HG02885 (cell line): ENCODE data around the gene BRSK1.
A peak's percentile ranks its signal among the peaks of the same experiment; 100 is the strongest.

ENCODE experiments used
- ATAC-seq: cut with Tn5 transposase; IDR thresholded peaks from one replicate; pipeline ENCODE4 v1.9.1; 2021; ENCODE audit warnings: mild to moderate bottlenecking; ENCODE audit not compliant: unreplicated experiment, poor library complexity

The BRSK1 gene

GRCh38 chr19:55252760-55253663 is 30.8 kb upstream of the BRSK1 start:
- no peak for ATAC-seq

DNA sequence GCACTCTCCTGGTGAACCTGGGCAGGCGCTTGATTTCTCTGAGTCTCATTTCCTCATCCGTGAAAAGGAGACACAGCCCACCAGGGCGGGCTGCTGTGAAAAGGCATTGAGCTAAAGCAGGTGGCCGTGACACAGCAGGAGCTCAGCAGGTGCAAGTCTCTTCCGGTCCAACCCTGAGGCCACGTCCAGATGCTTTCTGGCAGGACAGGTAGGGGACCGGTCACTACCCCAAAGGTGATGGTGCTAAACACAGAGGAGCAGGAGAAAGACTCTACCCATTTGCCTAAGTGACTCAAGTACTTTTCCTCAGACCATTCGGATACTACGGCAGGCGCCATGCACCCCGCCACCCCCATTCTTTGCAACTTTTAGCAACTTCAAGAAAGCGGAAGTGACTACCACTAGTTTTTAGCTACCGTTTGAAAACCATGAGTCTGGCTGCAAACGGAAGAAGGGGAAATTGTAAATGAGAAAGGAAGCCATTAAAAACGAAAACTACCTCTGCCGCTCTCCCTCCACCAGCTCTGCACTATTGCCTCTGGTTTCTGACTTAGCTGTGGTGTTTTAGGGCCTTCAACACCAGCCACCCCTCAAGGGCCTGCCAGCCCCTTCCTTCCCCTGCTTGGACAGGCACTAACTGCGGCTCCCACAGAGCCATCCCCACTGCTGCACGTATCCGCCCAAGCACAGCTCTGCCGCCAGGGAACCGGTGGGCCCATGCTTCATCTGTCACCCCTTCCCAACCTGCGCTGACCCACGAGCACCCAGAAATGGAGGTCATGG is 29.8 kb upstream of the BRSK1 start:
- ATAC-seq: no peak

DNA sequence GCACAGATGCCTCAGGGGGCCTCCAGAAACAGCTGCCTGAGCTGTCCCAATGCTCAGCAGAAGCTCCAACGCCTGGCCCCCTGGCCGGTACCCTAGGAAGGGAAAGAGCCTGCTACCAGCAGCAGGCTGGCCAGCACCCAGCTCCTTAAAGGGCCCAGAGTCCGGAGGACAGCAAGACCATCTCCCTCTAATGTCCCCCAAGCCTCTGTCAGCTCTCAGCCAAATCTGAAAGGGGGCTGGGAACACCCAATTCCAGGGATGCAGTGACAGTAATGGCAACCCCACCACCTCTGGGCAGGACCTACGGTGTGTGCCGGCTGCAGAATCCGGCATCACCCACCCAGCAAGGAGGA is 29.2 kb upstream of the BRSK1 start:
- ATAC-seq: no peak

GRCh38 chr19:55255618-55256423 is 28.0 kb upstream of the BRSK1 start:
- no peak for ATAC-seq

DNA sequence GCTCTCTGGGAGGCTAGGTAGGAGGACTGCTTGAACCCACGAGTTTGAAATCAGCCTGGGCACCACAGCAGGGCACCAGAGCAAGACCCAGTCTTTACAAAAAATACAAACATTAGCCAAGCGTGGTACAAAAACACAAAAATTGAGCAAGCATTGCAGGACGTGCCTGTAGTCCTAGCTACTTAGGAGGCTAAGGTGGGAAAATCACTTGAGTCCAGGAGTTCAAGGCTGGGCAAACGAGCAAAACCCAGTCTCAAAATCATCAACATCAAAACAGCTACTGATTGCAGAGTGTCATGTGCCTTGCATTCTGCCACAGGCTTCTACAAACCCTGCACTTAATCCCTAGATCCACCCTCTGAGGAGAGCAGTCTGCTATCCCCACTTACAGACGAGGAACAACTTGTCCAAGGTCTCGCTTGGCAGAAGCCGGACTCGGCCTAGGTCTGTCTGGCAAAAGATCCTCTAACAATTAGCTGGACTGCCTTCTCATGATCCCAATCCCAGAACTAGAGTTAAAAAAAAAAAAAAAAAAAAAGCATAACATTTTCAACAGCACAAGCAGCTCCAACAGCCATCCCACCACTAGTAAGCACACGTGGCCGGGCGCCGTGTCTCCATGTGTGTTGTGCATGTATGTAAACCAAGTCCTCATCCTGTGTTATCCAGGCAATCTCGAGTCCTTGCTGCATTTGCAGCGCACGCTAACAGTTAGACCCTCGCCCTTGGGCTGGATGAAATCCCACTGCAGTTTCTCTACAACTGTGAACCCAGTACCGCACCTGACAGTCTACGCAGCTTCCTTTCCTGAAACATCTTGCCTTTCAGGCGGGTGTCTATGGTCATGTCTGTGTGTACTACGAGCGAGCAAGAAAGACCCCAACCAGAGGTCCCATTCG is 27.0 kb upstream of the BRSK1 start:
- no peak for ATAC-seq

DNA sequence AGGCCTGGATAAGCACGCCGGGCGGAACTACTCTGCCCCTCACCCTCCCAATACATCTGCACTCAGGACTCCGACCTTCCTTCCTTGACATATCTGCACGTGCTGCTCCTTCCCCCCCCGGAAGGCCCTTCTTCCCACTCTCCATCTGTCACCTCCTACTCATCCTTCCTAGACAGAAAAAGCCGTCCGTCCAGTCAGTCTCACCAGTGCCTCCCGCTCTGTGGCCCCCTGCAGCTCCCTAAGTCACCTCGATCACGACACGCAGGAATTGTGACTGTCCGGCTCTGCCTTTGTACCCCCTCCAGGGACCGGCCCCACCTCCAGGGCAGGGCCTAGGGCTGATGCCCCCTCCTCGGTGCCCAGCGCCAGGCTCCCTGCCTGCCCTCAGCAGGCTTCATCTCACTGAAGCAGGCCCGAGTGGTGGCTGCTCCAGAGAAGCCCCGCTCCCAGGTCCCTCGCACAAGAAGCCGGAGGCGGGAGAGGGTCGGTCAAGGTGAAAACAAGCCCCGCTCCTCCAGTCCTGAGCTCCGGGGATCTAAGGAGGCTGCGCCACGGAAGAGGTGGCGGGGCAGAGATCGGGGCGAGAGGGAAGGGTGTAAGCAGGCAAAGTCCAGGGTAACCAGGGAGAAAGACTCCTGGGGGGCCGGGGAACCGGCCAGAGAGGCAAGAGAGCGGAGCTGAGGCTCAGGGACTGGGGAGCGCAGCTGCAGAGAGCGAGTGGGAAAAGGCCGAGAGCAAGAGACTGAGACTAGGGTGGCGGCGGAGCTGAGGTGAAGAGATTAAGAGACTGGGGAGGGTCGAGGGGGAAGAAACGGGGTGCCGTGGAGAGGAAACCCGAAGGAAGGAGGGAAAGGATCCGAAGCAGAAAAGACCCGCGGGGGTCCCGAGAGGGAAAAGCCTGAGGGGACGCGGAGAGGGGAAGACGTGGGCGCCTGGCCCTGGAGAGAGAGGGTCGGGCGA is 26.1 kb upstream of the BRSK1 start:
- no peak for ATAC-seq

DNA sequence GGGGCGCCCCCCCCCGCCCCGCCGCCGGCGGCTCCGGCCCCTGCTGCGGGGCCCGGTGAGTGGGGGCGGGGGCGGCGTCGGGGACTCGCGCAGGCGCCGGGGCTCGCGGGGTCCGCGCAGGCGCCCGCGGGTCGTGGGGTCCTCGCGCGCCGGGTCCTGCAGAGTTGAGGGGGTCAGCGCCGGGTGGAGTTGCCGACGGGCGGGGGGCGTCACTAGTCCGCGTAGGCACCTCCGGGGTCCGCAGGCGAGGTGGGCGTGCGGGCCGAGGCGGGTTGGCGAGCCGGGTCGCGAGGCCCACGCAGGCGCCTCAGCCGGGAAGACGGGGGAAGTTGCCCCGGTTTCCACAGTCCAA is 25.3 kb upstream of the BRSK1 start:
- ATAC-seq: peak; percentile 15

- peak; percentile 69 for ATAC-seq
Observed at GRCh38 chr19:55258828-55259539, 24.8 kb upstream of the BRSK1 start, which contains the start of gene PPP6R1. PPP6R1 (minus strand) TSS chr19:55259017; CDS start chr19:55247103, 11,914 bp downstream.

GRCh38 chr19:55259540-55260210 is 24.1 kb upstream of the BRSK1 start:
- ATAC-seq: no peak

DNA sequence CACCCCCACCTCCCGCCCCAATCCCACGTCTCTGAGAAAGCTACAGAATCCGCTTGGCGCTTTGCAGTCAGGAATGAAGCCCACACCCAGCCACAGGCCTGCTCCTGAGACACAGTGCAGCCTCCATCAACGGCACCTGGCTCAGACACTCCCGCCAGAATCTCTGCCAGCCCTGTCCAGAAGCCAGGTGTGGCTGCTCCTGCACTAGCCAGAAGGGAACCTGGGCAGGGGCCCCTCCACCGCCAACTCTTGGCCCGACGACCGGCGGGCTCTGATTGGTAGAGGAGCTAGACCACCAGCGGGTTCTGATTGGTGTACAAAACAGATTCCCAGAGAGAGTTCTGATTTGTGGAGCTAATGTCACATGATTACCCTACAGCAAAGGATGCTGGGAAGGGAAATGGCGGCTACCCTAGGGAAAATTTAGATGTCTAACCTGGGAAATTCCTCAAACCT is 22.1 kb upstream of the BRSK1 start:
- ATAC-seq: no peak

DNA sequence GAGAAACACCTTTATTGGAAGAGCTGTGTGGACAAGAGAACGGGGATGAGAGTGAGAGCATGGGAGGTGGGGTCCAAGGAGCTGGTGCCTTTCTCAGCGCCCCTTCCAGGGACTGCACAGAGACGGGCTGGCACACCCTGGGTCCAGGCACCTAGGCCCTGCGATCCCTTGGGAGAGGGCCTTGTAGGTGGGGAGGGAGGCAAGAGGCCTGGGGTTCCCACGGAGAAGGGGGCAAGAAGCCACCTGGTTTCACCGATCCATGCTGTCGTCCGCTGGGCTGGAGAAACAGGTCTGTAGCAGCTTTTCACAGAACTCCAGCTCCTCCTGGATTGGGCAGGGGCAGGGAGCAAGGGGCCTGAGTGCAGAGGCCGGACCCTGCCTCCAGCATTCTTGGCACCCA is 21.4 kb upstream of the BRSK1 start:
- ATAC-seq: no peak

DNA sequence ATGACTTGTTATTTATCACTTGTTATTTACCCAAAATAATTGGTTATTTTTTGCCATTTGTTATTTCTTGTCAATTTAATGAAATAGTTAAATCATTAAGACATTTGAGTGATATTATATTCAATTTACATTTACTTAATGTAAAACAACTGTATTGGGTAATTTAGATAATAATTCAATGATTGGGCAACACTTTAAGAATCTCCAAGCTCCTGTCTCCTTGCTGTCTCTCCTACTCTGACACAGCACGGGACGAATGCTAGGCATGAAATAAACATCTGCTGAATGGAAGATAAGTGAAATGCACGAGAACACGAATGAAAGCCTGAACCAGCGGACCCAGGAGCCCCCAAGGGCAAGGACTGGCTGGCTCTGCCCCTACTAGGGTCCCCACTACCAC is 19.3 kb upstream of the BRSK1 start:
- no peak for ATAC-seq

DNA sequence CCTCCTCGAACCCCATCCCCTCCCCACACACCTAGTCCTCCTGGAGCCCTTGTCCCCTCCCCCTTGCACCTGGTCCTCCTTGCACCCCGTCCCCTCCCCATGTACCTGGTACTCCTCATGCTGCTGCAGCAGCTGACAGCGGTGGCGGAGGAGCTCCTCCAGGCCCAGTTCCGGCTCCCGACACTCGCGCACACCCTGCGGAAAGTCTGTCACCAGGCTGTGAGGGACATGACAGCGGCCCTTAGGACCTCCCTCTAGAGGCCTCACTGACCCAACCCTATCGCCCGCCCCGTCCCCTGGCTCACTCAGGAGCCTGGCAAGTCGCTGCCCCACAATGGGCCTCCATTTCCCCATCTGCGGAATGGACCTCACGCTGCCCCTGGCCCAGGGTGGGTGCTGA is 18.6 kb upstream of the BRSK1 start:
- no peak for ATAC-seq

DNA sequence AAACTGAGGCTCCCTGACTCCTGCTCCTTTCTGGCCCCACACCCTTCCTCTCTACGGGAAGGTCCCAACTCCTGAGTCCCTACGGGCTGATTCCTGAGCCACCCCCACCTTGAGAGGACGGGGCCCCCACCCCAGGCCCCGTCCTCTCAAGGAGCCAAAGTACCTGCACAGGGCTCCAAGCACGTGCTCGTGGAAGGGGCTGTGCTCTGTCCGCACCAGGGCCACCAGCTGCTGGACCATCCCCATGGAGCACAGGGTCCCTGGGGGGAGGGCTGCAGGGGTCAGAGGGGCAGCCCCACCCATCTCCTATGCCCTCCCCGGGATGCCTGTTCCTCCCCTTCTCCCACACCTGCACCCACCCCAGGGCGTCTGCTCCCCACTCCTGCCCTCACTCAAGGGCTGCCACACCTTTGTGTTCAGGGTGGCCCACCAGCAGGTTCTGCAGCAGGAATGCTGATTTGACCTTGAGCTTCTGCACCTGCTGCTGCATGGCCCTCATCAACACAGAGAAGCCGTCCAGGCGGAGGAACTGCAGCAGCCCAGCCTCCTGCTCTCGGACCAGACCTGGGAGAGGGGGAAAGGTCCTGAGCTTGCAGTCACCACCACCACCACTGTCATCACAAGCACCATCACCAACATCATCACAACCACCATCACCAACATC is 17.9 kb upstream of the BRSK1 start:
- no peak for ATAC-seq

DNA sequence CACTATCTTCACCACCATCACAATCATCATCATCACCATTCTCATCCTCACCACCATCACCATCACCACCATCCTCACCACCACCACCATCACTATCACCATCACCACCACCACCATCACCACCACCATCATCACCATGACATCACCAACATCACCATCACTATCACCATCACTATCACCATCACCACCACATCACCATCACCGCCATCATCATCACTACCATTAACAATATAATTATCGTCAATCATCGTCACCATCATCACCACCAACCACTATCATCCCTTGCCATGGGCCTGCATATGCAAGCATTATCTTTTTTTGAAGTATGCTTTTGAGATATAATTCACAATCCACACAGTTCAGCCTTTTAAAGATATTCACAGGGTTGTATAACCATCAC is 17.4 kb upstream of the BRSK1 start:
- ATAC-seq: no peak

GRCh38 chr19:55266840-55267239 is 17.0 kb upstream of the BRSK1 start:
- no peak for ATAC-seq

- no peak for ATAC-seq
Observed at GRCh38 chr19:55269299-55269698, 14.5 kb upstream of the BRSK1 start.
